ENCODE results near the gene RRAS.
A peak's percentile ranks its signal among the peaks of the same experiment; 100 is the strongest.
"Not testable (repeated sequence)": the region's sequence is repeated elsewhere in the genome, so short reads cannot be mapped to it uniquely, and the experiment has no call there.

Gene RRAS

DNA sequence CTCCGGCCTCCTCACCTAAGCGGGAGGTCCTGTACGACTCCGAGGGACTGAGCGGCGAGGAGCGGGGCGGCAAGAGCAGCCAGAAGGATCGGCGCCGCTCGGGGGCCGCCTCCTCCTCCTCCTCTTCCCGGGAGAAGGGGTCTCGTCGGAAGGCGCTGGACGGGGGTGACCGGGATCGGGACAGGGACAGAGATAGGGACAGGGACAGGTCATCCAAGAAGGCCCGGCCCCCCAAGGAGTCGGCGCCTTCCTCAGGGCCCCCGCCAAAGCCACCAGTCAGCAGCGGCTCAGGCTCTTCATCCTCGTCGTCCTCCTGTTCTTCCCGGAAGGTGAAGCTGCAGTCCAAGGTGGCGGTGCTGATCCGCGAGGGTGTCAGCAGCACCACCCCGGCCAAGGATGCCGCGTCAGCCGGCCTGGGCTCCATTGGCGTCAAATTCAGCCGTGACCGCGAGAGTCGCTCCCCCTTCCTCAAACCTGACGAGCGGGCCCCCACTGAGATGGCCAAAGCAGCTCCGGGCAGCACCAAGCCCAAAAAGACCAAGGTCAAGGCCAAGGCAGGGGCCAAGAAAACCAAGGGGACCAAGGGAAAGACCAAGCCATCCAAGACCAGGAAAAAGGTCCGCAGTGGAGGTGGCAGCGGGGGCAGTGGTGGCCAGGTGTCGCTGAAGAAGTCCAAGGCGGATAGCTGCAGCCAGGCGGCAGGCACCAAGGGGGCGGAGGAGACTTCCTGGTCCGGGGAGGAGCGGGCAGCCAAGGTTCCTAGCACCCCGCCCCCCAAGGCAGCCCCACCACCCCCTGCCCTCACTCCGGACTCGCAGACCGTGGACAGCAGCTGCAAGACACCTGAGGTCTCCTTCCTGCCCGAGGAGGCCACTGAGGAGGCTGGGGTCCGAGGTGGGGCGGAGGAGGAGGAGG is 12.9 kb upstream of the RRAS start:
- no peak for DNase-seq

DNA sequence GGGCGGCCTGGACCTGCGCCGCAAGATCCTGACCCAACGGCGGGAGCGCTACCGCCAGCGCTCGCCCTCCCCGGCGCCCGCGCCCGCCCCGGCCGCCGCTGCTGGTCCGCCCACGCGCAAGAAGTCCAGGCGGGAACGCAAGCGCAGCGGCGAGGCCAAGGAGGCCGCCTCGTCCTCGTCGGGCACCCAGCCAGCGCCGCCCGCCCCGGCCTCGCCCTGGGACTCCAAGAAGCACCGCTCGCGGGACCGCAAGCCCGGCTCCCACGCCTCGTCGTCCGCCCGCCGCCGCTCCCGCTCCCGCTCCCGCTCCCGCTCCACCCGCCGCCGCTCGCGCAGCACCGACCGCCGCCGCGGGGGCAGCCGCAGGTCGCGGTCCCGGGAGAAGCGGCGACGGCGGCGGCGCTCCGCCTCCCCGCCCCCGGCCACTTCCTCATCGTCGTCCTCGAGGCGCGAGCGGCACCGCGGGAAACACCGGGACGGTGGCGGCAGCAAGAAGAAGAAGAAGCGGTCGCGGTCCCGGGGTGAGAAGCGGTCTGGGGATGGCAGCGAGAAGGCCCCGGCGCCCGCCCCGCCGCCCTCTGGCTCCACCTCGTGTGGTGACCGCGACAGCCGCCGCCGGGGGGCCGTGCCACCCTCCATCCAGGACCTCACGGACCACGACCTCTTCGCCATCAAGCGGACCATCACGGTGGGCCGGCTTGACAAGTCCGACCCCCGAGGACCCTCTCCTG is 12.0 kb upstream of the RRAS start:
- DNase-seq, result no peak

DNA sequence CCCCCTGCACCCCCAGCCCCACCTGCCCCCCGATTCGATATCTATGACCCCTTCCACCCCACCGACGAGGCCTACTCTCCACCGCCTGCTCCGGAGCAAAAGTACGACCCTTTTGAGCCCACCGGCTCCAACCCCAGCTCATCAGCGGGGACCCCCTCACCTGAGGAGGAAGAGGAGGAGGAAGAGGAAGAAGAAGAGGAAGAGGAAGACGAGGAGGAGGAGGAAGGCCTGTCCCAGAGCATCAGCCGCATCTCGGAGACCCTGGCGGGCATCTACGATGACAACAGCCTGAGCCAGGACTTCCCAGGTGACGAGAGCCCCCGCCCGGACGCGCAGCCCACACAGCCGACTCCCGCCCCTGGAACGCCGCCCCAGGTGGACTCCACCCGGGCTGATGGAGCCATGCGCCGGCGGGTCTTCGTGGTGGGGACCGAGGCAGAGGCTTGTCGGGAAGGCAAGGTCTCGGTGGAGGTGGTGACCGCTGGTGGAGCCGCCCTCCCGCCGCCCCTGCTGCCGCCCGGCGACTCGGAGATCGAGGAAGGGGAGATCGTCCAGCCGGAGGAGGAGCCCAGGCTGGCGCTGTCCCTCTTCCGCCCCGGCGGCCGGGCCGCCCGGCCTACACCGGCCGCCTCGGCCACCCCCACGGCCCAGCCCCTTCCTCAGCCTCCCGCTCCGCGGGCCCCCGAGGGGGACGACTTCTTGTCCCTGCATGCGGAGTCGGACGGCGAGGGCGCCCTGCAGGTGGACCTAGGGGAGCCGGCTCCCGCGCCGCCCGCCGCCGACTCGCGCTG is 11.3 kb upstream of the RRAS start:
- DNase-seq, result no peak

DNA sequence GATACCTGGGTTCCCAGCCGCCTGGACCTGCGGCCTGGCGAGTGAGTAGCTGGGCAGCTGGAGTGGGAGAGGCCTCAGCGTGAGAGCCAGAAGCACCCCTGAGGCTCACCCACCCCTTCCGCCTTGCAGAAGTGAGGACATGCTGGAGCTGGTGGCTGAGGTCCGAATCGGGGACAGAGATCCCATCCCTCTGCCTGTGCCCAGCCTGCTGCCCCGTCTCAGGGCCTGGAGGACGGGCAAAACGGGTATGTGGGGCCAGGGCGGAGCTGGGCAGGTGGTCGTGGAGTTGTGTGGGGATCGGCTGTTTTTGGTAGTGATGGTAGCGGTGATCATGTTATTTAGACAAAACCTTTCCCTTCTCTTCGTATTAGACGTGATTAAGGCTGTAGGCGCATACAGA is 6.6 kb upstream of the RRAS start:
- no peak for DNase-seq

- no peak for DNase-seq
Observed at GRCh38 chr19:49645995-49646394, 6.1 kb upstream of the RRAS start.

DNA sequence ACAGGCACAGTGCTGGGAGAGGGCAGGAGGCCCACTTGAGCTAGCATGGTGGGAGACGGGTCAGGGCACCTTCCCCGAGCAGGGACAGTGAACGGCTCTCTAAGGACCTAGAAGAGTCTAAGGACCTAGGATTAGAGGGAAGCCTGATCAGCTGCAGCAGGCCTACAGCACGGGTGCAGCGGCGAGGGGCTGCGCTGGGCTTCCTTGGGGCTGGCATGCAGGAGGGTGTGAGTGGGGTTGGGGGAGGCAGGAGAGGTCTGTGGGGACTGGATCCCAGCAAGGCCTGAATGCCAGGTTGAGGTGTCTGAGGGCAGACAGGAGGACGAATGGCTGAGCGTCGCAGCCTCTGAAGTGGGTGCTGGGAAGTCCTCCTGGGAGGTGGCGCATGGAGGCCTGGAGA is 5.6 kb upstream of the RRAS start:
- DNase-seq, result no peak

GRCh38 chr19:49643466-49643865 is 3.5 kb upstream of the RRAS start:
- no peak for DNase-seq

DNA sequence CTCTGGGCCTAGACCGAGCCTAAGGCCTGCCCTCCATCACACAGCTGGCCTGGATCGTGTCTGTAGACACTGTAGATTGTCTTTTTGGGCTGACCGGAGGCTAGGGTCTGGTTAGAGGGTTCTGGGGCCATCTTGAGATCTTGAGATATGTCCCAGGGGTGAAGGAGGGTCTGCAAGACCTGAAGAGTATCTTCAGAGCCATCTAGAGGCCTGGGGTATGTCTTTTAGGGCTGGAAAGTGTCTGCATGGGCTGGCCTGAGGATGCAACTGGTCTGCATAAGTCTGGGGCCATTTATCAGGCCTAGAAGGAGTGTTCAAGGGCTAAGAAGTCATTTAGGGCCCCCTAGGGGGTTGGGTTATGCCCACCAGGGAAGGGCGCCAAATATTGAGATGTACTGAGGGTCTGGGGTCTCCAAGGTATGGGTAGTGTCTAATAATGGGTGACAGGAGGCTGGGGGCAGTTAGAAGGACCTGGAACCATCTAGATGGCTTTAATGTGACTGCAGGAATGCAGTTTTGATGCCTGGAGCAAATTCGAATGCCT is 2.6 kb upstream of the RRAS start:
- no peak for DNase-seq

DNA sequence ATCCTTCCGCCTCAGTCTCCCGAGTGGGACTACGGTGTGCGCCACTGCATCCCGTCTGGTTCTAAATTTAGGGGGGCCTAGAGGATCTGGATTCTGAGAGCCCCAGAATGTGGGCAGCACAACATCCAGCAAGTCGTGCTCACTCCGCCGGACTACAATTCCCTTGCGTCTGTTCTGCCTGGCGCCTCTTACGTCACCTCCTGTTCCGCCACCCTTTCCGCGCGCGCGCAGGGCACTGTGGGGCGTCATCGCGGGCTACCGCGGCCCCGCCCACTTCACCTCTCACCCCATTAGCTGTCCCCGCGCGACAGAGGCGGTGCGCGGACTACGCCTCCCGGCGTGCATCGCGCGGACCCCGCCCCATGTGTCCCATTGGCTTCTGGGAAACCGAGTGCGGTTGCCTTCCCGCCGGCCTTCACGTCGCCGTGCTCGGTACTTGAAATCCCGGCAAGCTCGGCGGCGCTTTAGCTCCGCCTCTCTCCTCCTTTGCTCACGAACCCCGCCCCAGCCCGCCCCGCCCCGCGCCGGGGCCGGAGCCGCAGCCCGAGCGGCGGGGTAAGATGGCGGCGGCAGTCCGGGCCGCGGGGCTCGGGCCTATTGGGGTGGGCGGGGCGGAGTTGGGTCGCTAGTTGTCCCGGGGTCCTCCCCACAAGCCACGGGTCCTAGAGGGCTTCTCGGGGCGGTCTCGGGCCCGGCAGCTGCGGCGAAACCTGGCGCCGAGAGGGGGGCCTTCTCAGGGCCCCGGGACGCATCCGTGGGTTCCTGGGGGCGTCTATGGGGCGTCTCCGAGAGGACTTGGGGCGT is 1.9 kb upstream of the RRAS start, which contains the start of gene SCAF1:
Gene SCAF1, plus strand, starts transcription at position 522 of the 804 bp plus-strand sequence. CDS start 2,818 bp downstream, outside the sequence.
- peak; percentile 98 for DNase-seq

- peak; percentile 7 for DNase-seq
Observed at GRCh38 chr19:49639401-49640112, 386 bp downstream of the RRAS start.

DNA sequence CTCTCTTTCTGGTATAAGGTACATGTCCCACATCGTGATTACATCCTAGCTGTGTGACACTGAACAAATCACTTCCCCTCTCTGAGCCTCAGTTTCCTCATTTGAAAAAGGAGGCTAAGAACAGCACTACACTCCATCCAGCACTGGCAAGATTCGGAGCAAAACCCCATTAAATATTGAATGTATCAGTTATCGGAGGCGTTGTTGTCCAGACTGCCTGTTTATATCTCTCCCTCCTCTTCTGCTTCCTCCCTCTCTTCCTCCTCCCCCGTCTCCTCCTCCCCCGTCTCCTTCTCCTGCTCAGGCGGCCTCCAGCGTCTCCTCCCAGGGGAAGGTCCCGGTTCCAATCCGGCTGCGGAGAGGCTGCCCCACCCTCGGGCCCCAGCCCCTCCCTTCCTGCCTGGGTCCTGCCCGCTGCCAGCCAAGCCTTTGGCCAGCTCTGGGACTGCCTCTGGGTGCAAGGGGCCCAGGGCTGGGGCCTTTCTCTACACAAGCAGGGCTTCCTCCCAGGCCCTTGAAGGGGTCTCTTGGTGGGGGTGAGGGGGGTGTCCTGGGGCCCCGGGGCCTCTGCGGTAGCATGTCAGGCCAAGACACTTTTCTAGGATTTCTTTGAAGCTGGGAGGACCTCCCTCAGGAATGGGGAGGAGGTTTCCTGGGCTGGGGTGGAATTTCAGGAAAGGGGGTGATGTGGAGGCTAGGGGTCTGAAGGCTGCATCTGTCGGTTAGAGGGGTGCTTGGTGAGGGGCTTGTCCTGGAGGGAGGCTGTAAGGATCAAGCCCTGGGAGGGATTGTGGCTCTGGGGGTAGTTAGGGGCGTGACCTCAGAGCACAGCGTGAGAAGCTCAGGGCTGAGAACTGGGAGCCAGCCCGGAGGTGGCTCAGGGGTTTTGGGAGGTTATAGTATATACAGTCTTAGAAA is 1.9 kb downstream of the RRAS start:
- no peak for DNase-seq

DNA sequence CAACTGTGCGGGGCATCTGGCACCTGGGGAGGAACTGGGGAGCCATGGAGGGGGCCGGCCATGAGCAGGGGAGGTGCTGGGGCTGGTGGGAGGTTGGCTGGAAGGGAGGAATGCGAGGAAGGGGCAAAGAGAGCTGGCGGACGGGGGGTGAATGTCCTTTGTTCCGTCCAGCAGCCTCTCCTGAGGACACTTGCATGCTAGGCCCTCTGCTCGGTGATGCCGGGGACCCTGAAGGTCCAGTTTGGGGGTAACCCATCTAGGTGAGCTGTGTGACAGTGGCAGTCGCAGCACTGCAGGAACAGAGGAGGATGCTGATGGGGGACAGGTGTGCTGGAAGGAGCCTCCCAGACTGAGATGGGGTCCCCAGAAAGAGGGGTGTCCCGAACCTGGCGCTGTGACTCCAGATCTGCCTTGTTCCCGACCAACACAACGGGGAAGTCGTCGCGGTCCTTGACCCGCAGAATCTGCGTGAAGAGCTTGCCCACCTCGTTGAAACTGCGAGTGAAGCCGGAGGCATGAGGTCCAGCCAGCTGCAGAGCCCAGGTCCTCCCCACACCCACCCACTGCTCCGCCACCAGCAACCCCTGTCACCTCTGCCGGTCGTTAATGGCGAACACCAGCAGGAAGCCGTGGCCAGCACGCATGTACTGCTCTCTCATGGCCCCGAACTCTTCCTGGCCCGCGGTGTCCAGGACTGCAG is 3.6 kb downstream of the RRAS start:
- DNase-seq, result no peak

GRCh38 chr19:49635530-49636232 is 4.3 kb downstream of the RRAS start:
- DNase-seq, result no peak

DNA sequence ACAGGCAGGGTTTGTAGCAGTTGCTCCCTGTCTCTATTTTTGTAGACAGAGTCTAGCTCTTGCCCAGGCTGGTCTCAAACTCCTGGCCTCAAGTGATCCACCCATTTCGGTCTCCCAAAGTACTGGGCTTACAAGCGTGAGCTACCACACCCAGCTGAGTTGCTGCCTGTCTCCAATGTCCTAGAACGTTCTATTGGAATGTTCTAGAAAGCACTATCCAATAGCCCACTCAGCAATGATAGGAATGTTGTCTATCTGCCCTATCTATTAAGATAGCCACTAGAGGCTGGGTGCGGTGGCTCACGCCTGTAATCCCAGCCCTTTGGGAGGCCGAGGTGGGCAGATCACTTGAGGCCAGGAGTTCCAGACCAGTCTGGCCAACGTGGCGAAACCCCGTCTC is 6.7 kb downstream of the RRAS start:
- DNase-seq, result not testable (repeated sequence)

- DNase-seq, result no peak
Observed at GRCh38 chr19:49632576-49632975, 7.4 kb downstream of the RRAS start.

- no peak for DNase-seq
Observed at GRCh38 chr19:49631610-49632192, 8.2 kb downstream of the RRAS start.

GRCh38 chr19:49631014-49631588 is 8.8 kb downstream of the RRAS start:
- DNase-seq, result no peak

GRCh38 chr19:49629659-49630058 is 10.3 kb downstream of the RRAS start:
- DNase-seq, result no peak
